ENCODE results near the gene MAOB. TPM values are rescaled to one million over a fixed set of nuclear protein-coding genes. Genes with fewer than 3 reads are reported as not detected.

MAOB gene
- total and polyA plus RNA-seq, 2 donors (not counting 1 experiment from before 2014, with no cell fraction given), result 3.8 to 4.6 TPM

DNA sequence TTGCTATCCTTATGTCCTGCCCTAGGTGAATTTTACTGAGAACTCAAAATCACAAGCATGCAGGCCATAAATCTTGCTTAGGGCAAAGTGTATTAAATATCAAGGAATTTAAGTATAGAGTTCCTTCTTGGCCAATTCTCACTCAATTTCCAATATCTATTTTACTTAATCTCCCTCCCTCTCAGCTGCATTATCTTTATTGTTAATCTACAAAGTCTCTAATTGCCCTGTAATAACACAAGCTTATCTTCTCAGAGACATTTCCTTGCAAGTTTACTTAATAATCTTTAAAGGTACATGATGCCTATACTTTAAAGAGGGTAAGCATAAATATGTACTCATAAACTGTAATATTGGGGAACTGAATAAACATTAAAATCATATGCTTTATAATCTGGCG is 26.9 kb upstream of the MAOB start:
- TF ChIP-seq, protein P1, sequence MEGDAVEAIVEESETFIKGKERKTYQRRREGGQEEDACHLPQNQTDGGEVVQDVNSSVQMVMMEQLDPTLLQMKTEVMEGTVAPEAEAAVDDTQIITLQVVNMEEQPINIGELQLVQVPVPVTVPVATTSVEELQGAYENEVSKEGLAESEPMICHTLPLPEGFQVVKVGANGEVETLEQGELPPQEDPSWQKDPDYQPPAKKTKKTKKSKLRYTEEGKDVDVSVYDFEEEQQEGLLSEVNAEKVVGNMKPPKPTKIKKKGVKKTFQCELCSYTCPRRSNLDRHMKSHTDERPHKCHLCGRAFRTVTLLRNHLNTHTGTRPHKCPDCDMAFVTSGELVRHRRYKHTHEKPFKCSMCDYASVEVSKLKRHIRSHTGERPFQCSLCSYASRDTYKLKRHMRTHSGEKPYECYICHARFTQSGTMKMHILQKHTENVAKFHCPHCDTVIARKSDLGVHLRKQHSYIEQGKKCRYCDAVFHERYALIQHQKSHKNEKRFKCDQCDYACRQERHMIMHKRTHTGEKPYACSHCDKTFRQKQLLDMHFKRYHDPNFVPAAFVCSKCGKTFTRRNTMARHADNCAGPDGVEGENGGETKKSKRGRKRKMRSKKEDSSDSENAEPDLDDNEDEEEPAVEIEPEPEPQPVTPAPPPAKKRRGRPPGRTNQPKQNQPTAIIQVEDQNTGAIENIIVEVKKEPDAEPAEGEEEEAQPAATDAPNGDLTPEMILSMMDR (conservative IDR thresholded peaks at IDR 0.05 in 1 of 2, IDR thresholded peaks at IDR 0.05 in 1 of 2; ENCODE audit: low read depth in 1 of 2, low read length in 2 of 2), result no peak
- TF ChIP-seq EZH2 (IDR thresholded peaks at IDR 0.05; ENCODE audit: low read length, missing control alignments), result no peak
- H3K4me1 ChIP-seq (ENCODE audit: control insufficient read depth, extremely low read depth, insufficient read depth, low read length), result no peaks in the 10 kb centered on the region

DNA sequence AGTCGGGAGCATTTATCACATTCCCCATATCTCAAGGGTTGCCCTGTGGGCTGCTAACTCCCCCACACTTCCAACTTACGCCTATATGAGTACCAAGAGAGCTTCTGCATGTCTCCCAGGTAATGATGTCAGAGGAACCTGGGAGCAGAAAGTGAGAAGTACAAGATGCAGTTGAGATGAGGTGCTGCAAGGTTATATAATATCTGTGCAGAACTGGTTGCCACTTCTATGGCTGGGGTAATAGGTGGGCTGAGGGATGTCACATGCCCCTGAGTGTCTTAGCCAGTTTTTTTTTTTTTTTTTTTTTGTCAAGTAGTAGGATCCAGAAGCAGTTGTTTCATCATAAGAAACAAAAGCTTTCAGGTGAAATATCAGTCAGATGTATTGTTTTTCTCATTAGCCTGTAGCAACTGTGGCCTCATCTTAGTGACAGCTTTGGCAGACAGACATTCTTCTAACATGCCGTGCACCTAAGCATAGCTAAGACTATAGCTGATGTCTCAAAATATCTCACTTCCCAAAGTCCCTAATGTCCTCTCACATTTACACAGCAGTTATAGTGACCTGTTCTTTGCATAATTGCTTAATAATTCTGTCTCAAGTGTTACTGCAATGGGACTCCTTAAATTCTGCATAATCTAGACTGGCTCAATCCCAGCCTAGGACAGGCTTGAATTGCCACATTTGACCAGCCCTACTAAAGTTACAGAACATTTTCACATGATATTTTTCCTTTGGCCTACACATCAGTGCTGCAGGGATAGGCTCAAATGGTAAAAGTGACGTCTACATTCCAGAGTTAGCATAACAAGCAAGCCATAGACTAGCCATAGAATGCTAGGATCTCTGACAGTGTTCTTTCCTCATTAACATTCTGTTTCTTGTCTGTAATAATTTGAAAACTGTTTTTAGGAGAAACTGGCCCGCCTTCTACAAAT is 17.9 kb upstream of the MAOB start:
- H3K4me3 ChIP-seq (replicated peaks in 1 of 4; ENCODE audit: control extremely low read depth in 1 of 4, insufficient read depth in 1 of 4, low read depth in 3 of 4, low read length in 4 of 4), result no peak overlapping the region
- no peaks in the 10 kb centered on the region for H3K9me3 ChIP-seq (ENCODE audit: control insufficient read depth, insufficient read depth, low read depth, low read length)
- H3K79me2 ChIP-seq (ENCODE audit: control insufficient read depth, insufficient read depth, low read length), result no peaks in the 10 kb centered on the region
- no peak overlapping the region for H3K9ac ChIP-seq (ENCODE audit: insufficient read depth, low read length)
- H3K4me1 ChIP-seq (ENCODE audit: control insufficient read depth, extremely low read depth, insufficient read depth, low read length), result no peaks in the 10 kb centered on the region
- H3K27ac ChIP-seq (ENCODE audit: insufficient read depth, low read length), result no peak overlapping the region
- no peak overlapping the region for H2AFZ ChIP-seq (ENCODE audit: low read length)
- no peaks in the 10 kb centered on the region for H4K20me1 ChIP-seq (ENCODE audit: control insufficient read depth, extremely low read depth, insufficient read depth, low read length)
- no peak for TF ChIP-seq EZH2 (IDR thresholded peaks at IDR 0.05; ENCODE audit: low read length, missing control alignments)
- TF ChIP-seq, protein P1 (conservative IDR thresholded peaks at IDR 0.05 in 1 of 2, IDR thresholded peaks at IDR 0.05 in 1 of 2; ENCODE audit: low read depth in 1 of 2, low read length in 2 of 2), result no peak
- H3K36me3 ChIP-seq (ENCODE audit: control insufficient read depth, insufficient read depth, low read length), result no peaks in the 10 kb centered on the region
- DNase-seq (ENCODE audit: low read depth in 2 of 2), result no peak
- no peak overlapping the region for H3K4me2 ChIP-seq (ENCODE audit: extremely low read depth, insufficient read depth, low read length)
- H3K27me3 ChIP-seq (ENCODE audit: control insufficient read depth, insufficient read depth, low read length), result no peaks in the 10 kb centered on the region

More for the DNA sequence above, 26.9 kb upstream of the MAOB start:
- H3K4me3 ChIP-seq (replicated peaks in 1 of 4; ENCODE audit: control extremely low read depth in 1 of 4, insufficient read depth in 1 of 4, low read depth in 3 of 4, low read length in 4 of 4), result no peak overlapping the region
- no peak overlapping the region for H3K27ac ChIP-seq (ENCODE audit: insufficient read depth, low read length)
- no peaks in the 10 kb centered on the region for H3K27me3 ChIP-seq (ENCODE audit: control insufficient read depth, insufficient read depth, low read length)
- no peaks in the 10 kb centered on the region for H4K20me1 ChIP-seq (ENCODE audit: control insufficient read depth, extremely low read depth, insufficient read depth, low read length)
- H3K79me2 ChIP-seq (ENCODE audit: control insufficient read depth, insufficient read depth, low read length), result no peaks in the 10 kb centered on the region
- H3K9ac ChIP-seq (ENCODE audit: insufficient read depth, low read length), result no peak overlapping the region
- no peak overlapping the region for H3K4me2 ChIP-seq (ENCODE audit: extremely low read depth, insufficient read depth, low read length)
- no peaks in the 10 kb centered on the region for H3K36me3 ChIP-seq (ENCODE audit: control insufficient read depth, insufficient read depth, low read length)
- H3K9me3 ChIP-seq (ENCODE audit: control insufficient read depth, insufficient read depth, low read depth, low read length), result no peaks in the 10 kb centered on the region
- no peak overlapping the region for H2AFZ ChIP-seq (ENCODE audit: low read length)
- no peak for DNase-seq (ENCODE audit: low read depth in 2 of 2)

DNA sequence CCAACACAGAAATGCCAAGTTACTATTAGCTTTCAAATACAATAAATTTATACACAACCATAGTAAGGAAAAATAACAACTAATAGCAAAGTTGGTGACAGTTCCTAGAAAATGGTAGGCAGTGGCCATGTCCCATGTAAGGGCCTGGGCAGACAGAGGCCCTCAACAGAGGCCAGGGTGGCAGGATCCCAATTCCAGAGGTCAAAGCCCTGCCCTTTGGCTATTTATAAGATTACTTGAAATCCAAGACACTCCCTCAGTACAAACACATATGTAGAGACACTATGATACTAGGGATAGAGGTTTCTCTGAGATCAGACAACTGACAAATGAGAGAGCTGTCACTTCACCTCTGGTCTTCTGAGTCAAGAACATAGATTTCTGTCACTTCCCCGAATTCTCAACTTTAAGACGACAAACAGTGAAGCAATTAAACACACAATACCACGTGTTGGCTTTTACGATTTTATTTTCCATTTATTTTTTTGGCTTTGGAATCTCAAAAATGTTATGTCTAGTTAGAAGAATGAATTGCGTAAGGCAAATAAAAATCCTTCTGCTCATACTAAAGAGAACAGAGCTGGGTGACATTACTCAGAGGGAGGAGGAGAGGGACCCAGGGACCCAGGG is 16.3 kb upstream of the MAOB start:
- no peak for DNase-seq (ENCODE audit: low read depth in 2 of 2)
- no peak overlapping the region for H2AFZ ChIP-seq (ENCODE audit: low read length)
- TF ChIP-seq, protein P1 (conservative IDR thresholded peaks at IDR 0.05 in 1 of 2, IDR thresholded peaks at IDR 0.05 in 1 of 2; ENCODE audit: low read depth in 1 of 2, low read length in 2 of 2), result no peak
- no peak for TF ChIP-seq EZH2 (IDR thresholded peaks at IDR 0.05; ENCODE audit: low read length, missing control alignments)
- no peaks in the 10 kb centered on the region for H3K9me3 ChIP-seq (ENCODE audit: control insufficient read depth, insufficient read depth, low read depth, low read length)
- no peaks in the 10 kb centered on the region for H3K36me3 ChIP-seq (ENCODE audit: control insufficient read depth, insufficient read depth, low read length)
- H3K4me1 ChIP-seq (ENCODE audit: control insufficient read depth, extremely low read depth, insufficient read depth, low read length), result no peaks in the 10 kb centered on the region
- H3K4me3 ChIP-seq (replicated peaks in 1 of 4; ENCODE audit: control extremely low read depth in 1 of 4, insufficient read depth in 1 of 4, low read depth in 3 of 4, low read length in 4 of 4), result no peak overlapping the region
- no peak overlapping the region for H3K4me2 ChIP-seq (ENCODE audit: extremely low read depth, insufficient read depth, low read length)
- H4K20me1 ChIP-seq (ENCODE audit: control insufficient read depth, extremely low read depth, insufficient read depth, low read length), result no peaks in the 10 kb centered on the region
- no peaks in the 10 kb centered on the region for H3K79me2 ChIP-seq (ENCODE audit: control insufficient read depth, insufficient read depth, low read length)
- no peak overlapping the region for H3K9ac ChIP-seq (ENCODE audit: insufficient read depth, low read length)
- no peaks in the 10 kb centered on the region for H3K27me3 ChIP-seq (ENCODE audit: control insufficient read depth, insufficient read depth, low read length)
- no peak overlapping the region for H3K27ac ChIP-seq (ENCODE audit: insufficient read depth, low read length)

Measured in fibroblast of lung (primary cell).